GM10266 (cell line): Measurements from ENCODE around the gene MED26.
A peak's percentile ranks its signal among the peaks of the same experiment; 100 is the strongest.

Experiments used
- DNase-seq: peaks from one replicate; pipeline ENCODE4 v3.0.0; 2012; ENCODE audit errors: extremely low spot score
- CTCF ChIP-seq: IDR thresholded peaks from 2 replicates; pipeline ENCODE4 v1.5.1; 2012; ENCODE audit warnings: mild to moderate bottlenecking, low read depth; ENCODE audit not compliant: control insufficient read depth, insufficient read depth; ENCODE audit errors: missing control alignments

MED26 gene

GRCh38 chr19:16594681-16595091 lies 33.3 kb downstream of the MED26 start:
- no peak for TF ChIP-seq CTCF
- no peak for DNase-seq

DNA sequence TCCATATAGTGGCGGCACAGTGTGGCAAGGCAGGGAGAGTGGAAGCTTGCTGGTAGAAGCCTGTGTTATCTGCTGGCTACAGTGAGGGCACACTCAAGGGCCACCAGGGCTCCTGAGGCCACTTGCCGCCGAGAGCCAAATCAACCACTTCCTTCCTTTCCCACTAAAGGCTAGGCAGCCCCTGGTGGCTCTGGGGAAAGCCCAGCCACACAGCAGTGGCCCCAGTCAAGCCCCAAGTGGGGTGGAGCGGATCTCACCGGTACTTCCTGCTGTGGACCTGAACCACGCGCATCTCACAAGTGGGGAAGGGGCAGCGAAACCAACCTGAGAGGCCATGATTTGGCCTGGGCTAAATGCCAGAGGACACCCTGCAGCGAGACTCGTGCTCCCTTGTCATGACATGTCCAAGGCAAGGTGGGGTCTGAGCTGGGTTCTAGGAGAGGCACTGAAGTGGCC lies 33.8 kb downstream of the MED26 start:
- peak; percentile 47 for DNase-seq
- no peak for TF ChIP-seq CTCF

GRCh38 chr19:16593181-16593580 lies 34.8 kb downstream of the MED26 start:
- no peak for DNase-seq
- peak; percentile 9 for TF ChIP-seq CTCF

DNA sequence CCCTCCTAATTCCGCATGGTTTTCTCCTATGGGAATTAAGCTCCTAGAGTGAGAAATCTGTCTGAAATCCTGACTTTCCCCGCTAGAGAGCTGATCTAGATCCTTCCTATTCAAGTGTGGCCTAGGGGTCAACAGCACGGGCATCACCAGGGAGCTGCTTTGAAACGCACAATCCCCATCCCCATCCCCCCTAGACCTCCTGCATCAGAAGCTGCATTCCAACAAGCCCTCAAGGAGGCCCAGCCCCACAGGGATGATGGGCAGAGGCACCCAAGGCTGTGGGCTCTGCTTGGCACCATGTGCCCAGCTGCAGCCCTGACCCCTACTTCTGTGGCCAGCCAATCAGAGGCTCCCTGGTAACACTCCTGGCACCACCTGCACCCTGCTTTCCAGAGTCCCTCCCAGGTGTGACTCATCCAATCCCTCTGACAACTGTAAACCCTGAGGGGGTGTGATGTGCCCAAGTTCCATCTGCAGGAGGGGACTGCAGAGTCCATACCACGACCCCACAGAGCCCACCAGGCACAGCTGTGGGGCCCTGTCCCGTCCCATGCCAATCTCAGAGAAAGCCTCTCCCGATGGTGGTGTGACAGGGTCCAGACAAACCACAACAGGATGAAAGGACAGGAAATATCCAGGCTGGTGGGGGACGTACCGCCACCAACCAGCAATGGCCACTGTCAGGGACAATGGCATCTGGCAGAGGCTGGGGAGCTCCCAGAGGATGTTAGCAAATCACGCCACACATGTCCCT lies 36.0 kb downstream of the MED26 start:
- no peak for TF ChIP-seq CTCF
- DNase-seq, result no peak

GRCh38 chr19:16590876-16591802 lies 36.9 kb downstream of the MED26 start:
- DNase-seq, result no peak
- no peak for TF ChIP-seq CTCF

DNA sequence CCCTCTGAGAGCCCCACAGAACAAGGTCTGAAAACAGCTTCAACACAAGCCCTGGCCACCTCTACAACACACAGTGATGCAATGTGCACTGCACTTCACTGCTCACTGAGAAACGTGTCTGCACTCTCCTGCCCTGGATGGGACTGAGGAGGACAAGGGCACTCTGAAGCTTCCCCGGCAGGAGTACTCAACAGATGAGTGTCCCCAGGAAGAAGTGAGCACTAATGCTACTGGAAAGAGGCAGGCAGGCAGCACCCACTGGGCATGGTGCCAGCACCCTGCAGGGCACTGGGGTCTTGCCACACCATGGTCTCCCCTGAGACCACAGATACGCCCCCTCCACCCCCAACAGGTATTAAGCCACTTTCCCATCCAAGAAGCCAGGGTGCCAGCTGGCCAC lies 38.1 kb downstream of the MED26 start:
- no peak for TF ChIP-seq CTCF
- no peak for DNase-seq

DNA sequence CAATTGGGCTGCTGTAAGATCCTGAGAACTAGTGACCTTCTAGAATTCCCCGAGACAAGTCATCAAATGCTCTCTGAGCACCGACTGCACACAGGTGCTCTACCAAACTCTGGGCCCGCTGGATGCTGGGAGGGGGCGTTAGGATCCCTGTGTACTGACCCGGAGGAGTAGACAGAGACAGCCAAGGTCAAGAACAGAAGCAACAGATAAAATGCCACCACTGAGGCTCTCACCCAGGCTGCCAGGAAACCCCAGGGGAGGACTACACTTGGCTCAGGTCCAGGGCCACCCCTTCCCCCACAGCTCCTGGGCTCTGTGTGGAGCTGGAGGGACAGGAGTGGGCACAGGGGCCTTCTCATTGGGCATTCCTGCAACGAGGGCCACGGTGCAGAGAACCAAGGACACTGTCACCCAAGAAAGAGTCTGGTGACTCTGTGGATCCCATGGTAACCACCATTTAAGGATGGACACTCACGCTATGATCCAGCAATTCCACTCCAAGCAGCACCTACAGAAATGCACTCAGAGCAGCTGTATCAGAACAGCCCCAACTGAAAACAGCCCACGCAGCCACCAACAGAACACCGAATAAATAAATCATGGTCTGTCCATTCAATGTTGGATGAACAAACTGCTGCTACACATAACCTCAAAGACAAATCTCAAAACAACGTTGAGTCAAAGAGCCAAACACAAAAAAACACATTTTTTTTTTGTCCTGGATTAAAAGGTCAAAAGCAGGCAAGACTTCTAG lies 39.0 kb downstream of the MED26 start:
- DNase-seq, result no peak
- no peak for TF ChIP-seq CTCF
